ENCODE results near the gene GRPEL2.
A peak's percentile ranks its signal among the peaks of the same experiment; 100 is the strongest.

The GRPEL2 gene

GRCh38 chr5:149376711-149377447 is 31.6 kb downstream of the GRPEL2 start:
- H3K27me3 ChIP-seq (ENCODE audit: insufficient read depth, poor library complexity, severe bottlenecking): no peaks in the 10 kb centered on the region
- H3K36me3 ChIP-seq (ENCODE audit: low read depth): no peaks in the 10 kb centered on the region
- no peak overlapping the region for H3K4me3 ChIP-seq (ENCODE audit: severe bottlenecking)
- H3K9me3 ChIP-seq (ENCODE audit: severe bottlenecking): no peaks in the 10 kb centered on the region
- H3K4me1 ChIP-seq (ENCODE audit: insufficient read depth, poor library complexity, severe bottlenecking): no peaks in the 10 kb centered on the region
- no peak overlapping the region for H3K27ac ChIP-seq (ENCODE audit: poor library complexity, severe bottlenecking)
- TF ChIP-seq, protein P1, sequence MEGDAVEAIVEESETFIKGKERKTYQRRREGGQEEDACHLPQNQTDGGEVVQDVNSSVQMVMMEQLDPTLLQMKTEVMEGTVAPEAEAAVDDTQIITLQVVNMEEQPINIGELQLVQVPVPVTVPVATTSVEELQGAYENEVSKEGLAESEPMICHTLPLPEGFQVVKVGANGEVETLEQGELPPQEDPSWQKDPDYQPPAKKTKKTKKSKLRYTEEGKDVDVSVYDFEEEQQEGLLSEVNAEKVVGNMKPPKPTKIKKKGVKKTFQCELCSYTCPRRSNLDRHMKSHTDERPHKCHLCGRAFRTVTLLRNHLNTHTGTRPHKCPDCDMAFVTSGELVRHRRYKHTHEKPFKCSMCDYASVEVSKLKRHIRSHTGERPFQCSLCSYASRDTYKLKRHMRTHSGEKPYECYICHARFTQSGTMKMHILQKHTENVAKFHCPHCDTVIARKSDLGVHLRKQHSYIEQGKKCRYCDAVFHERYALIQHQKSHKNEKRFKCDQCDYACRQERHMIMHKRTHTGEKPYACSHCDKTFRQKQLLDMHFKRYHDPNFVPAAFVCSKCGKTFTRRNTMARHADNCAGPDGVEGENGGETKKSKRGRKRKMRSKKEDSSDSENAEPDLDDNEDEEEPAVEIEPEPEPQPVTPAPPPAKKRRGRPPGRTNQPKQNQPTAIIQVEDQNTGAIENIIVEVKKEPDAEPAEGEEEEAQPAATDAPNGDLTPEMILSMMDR (IDR thresholded peaks at IDR 0.05; ENCODE audit: poor library complexity, severe bottlenecking): no peak
- DNase-seq (ENCODE audit: low spot score) (peak; percentile 48), ATAC-seq (ENCODE audit: low read depth) (no peak)

GRCh38 chr5:149378241-149378820 is 33.0 kb downstream of the GRPEL2 start:
- TF ChIP-seq, protein P1 (IDR thresholded peaks at IDR 0.05; ENCODE audit: poor library complexity, severe bottlenecking): no peak
- H3K27ac ChIP-seq (ENCODE audit: poor library complexity, severe bottlenecking): no peak overlapping the region
- no peak for DNase-seq (ENCODE audit: low spot score)
- H3K27me3 ChIP-seq (ENCODE audit: insufficient read depth, poor library complexity, severe bottlenecking): no peaks in the 10 kb centered on the region
- no peaks in the 10 kb centered on the region for H3K4me1 ChIP-seq (ENCODE audit: insufficient read depth, poor library complexity, severe bottlenecking)
- H3K36me3 ChIP-seq (ENCODE audit: low read depth): no peaks in the 10 kb centered on the region
- H3K4me3 ChIP-seq (ENCODE audit: severe bottlenecking): no peak overlapping the region
- no peaks in the 10 kb centered on the region for H3K9me3 ChIP-seq (ENCODE audit: severe bottlenecking)
- ATAC-seq (ENCODE audit: low read depth): peak; percentile 32

DNA sequence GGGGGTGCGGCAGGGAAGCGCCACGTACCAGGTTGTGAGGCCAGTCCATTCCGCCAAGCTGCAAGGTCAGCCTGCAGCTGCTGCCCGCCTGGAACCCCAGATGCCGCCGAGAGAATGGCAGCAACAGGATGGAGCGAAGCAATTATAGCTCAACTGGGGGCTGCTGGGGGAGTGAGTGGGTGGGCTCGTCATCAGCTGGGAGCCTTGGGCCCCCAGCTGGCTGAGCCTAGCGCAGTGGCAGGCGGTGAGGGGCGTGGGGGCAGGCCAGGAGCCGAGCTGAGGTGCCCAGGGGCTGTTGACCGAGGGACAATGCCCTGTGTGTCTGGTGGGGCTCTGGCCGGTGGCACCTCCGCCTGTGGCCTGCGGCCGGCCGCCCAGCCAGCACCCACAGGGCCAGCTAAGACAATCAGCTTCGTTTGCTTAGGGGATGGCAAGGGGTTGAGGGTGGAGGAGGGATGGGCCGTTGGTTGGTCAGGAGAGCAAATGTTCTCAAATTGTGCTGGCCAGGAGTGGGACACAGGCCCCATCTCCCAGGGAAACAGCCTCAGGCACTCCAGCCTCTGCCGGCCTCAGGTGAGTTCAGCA is 34.0 kb downstream of the GRPEL2 start, which contains the start of gene IL17B:
IL17B (minus strand) TSS at position 116 of the 585 bp plus-strand sequence; CDS start at position 49, 67 bp downstream.
- Histone ChIP-seq H3K36me3 (ENCODE audit: low read depth) (no peaks in the 10 kb centered on the region), H3K4me3 (ENCODE audit: severe bottlenecking) (no peak within 1 kb of the TSS), H3K27me3 (ENCODE audit: insufficient read depth, poor library complexity, severe bottlenecking) (no peaks in the 10 kb centered on the region), H3K4me1 (ENCODE audit: insufficient read depth, poor library complexity, severe bottlenecking) (no peaks in the 10 kb centered on the region), H3K27ac (ENCODE audit: poor library complexity, severe bottlenecking) (no peak within 1 kb of the TSS), H3K9me3 (ENCODE audit: severe bottlenecking) (no peaks in the 10 kb centered on the region)
- TF ChIP-seq, protein P1 (IDR thresholded peaks at IDR 0.05; ENCODE audit: poor library complexity, severe bottlenecking): no peak
- ATAC-seq (ENCODE audit: low read depth): no peak
- DNase-seq (ENCODE audit: low spot score): no peak

DNA sequence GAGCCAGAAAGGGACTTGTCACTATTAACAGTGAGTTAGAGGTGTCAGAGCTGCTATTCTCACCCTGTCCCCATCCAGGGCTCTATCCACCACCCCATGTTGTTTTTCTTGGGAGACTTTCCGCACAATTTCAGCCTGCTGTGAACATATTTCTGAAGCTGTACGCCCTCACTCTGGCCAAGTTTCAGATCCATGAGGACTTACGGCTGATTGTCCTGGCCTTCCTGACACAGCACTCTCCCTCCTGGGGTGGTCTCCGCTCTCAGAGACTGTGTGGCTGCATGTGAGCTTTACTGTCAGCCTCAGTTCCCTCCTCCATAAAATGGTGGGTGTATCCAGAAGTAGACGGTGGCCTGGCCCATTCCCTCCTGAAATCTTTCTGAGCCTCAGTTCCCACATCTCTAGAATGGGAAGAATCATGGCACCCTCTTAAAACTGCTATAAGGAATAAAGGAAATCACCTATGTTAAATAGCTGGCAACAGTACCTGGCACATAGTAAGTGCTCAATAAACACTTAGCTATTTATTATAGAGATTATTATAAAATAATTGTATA is 34.6 kb downstream of the GRPEL2 start:
- no peaks in the 10 kb centered on the region for H3K9me3 ChIP-seq (ENCODE audit: severe bottlenecking)
- no peak overlapping the region for H3K4me3 ChIP-seq (ENCODE audit: severe bottlenecking)
- ATAC-seq (ENCODE audit: low read depth): no peak
- no peak overlapping the region for H3K27ac ChIP-seq (ENCODE audit: poor library complexity, severe bottlenecking)
- H3K27me3 ChIP-seq (ENCODE audit: insufficient read depth, poor library complexity, severe bottlenecking): no peaks in the 10 kb centered on the region
- TF ChIP-seq, protein P1 (IDR thresholded peaks at IDR 0.05; ENCODE audit: poor library complexity, severe bottlenecking): no peak
- no peaks in the 10 kb centered on the region for H3K4me1 ChIP-seq (ENCODE audit: insufficient read depth, poor library complexity, severe bottlenecking)
- no peaks in the 10 kb centered on the region for H3K36me3 ChIP-seq (ENCODE audit: low read depth)
- no peak for DNase-seq (ENCODE audit: low spot score)

Measured in RWPE2 (cell line).